CD4-positive, alpha-beta T cell treated with Interleukin-2 at 100 ng/mL for 4 hours (primary cell): ENCODE data around the gene SPAG4.

Experiments used
- DNase-seq: peaks from one replicate; pipeline ENCODE4 v3.0.0-alpha.2; 2020; ENCODE audit warnings: low spot score

Gene SPAG4

GRCh38 chr20:35599776-35600120 is 15.9 kb upstream of the SPAG4 start:
- DNase-seq = no peak

- no peak for DNase-seq
Observed at GRCh38 chr20:35600176-35600992, 15.2 kb upstream of the SPAG4 start.

GRCh38 chr20:35600993-35601973 is 14.3 kb upstream of the SPAG4 start:
- DNase-seq = peak; percentile 82

GRCh38 chr20:35601990-35602389 is 13.6 kb upstream of the SPAG4 start:
- DNase-seq = no peak

GRCh38 chr20:35602851-35603495 is 12.7 kb upstream of the SPAG4 start:
- no peak for DNase-seq

GRCh38 chr20:35603695-35604448 is 11.8 kb upstream of the SPAG4 start:
- no peak for DNase-seq

GRCh38 chr20:35604449-35604747 is 11.2 kb upstream of the SPAG4 start:
- no peak for DNase-seq

GRCh38 chr20:35606127-35606526 is 9.5 kb upstream of the SPAG4 start:
- no peak for DNase-seq

GRCh38 chr20:35607003-35607735 is 8.5 kb upstream of the SPAG4 start:
- no peak for DNase-seq

GRCh38 chr20:35610833-35611427 is 4.7 kb upstream of the SPAG4 start:
- DNase-seq = no peak

GRCh38 chr20:35611482-35611881 is 4.1 kb upstream of the SPAG4 start:
- no peak for DNase-seq

GRCh38 chr20:35616465-35617396 is 1.1 kb downstream of the SPAG4 start:
- peak; percentile 28 for DNase-seq

- peak; percentile 28 for DNase-seq
Observed at GRCh38 chr20:35617397-35618262, 2.0 kb downstream of the SPAG4 start.

- no peak for DNase-seq
Observed at GRCh38 chr20:35618263-35619131, 2.9 kb downstream of the SPAG4 start.

GRCh38 chr20:35619196-35620095 is 3.8 kb downstream of the SPAG4 start:
- DNase-seq = peak; percentile 75

- DNase-seq = no peak
Observed at GRCh38 chr20:35620818-35621559, 5.4 kb downstream of the SPAG4 start.
